ENCODE measurements around the gene WSCD2.

The WSCD2 gene

DNA sequence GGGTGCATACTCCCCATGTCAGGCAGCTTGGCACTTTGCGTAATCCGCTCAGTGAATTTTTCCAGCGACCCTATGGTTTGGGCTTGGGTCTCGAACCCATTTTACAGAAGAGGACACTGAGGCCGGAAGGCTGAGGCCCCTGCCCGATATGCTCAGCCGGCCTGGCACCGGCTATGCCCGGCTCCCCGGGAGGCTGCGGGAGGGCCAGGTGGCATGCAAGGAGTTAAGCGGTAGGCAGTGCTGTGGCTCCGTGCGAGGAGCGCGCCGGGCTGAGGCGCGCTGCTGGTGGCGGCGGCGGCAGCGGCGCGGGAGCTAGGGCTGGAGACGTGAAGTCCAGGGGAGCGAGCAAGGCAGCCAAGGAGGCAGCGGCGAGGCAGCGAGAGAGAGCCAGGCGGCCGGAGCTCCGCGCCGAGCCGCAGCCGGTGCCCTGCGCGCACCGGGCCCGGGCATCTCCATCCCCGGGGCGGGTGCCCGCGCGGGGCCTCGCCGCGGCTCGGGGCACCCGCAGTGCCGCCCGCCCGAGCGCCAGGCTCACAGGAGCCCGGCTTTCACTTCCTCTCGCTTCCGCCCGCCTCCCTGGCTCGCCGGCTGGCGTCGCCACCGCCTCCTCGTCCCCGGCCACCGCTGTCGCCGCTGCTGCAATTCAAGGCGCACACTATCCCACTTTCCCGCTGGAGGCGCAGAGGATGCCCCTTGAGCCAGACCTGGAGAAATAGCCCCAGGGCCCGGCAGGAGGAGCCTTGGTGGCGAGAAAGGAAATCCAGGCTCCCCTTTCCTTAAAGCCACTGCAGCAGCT lies at the start of gene WSCD2:
Gene WSCD2 (plus strand): TSS at position 272 of the 796 bp plus-strand sequence. CDS start 66,545 bp downstream, outside the sequence.
- no peaks in the 10 kb centered on the region for H3K4me1 ChIP-seq (ENCODE audit: insufficient read depth, low read length, poor library complexity, severe bottlenecking)
- H3K9me3 ChIP-seq (ENCODE audit: insufficient read depth, low read depth, low read length), result no peaks in the 10 kb centered on the region
- H3K9me2 ChIP-seq (replicated peaks; ENCODE audit: low read depth, low read length), result no peaks in the 10 kb centered on the region
- H3K27me3 ChIP-seq (ENCODE audit: insufficient read depth, low read length, poor library complexity, severe bottlenecking), result no peaks in the 10 kb centered on the region
- no peaks in the 10 kb centered on the region for H4K20me1 ChIP-seq (ENCODE audit: insufficient read depth, low read length, poor library complexity, severe bottlenecking)
- H3K9ac ChIP-seq (ENCODE audit: low read depth, low read length, poor library complexity, severe bottlenecking), result no peak within 1 kb of the TSS
- H3F3A ChIP-seq (ENCODE audit: low read depth), result no peaks in the 10 kb centered on the region
- TF ChIP-seq, protein P1, sequence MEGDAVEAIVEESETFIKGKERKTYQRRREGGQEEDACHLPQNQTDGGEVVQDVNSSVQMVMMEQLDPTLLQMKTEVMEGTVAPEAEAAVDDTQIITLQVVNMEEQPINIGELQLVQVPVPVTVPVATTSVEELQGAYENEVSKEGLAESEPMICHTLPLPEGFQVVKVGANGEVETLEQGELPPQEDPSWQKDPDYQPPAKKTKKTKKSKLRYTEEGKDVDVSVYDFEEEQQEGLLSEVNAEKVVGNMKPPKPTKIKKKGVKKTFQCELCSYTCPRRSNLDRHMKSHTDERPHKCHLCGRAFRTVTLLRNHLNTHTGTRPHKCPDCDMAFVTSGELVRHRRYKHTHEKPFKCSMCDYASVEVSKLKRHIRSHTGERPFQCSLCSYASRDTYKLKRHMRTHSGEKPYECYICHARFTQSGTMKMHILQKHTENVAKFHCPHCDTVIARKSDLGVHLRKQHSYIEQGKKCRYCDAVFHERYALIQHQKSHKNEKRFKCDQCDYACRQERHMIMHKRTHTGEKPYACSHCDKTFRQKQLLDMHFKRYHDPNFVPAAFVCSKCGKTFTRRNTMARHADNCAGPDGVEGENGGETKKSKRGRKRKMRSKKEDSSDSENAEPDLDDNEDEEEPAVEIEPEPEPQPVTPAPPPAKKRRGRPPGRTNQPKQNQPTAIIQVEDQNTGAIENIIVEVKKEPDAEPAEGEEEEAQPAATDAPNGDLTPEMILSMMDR (conservative IDR thresholded peaks at IDR 0.05; ENCODE audit: low read length), result no peak
- no peak for TF ChIP-seq EZH2phosphoT487 (IDR thresholded peaks at IDR 0.05; ENCODE audit: borderline replicate concordance)
- no peak within 1 kb of the TSS for H2AFZ ChIP-seq (ENCODE audit: low read length)
- H3K79me2 ChIP-seq (ENCODE audit: insufficient read depth, low read length), result no peaks in the 10 kb centered on the region
- H3K4me3 ChIP-seq (ENCODE audit: low read length, poor library complexity, severe bottlenecking), result no peak within 1 kb of the TSS
- no peak within 1 kb of the TSS for H3K4me2 ChIP-seq (ENCODE audit: low read depth, low read length, poor library complexity, severe bottlenecking)
- no peaks in the 10 kb centered on the region for H3K36me3 ChIP-seq (ENCODE audit: insufficient read depth, low read length)

DNA sequence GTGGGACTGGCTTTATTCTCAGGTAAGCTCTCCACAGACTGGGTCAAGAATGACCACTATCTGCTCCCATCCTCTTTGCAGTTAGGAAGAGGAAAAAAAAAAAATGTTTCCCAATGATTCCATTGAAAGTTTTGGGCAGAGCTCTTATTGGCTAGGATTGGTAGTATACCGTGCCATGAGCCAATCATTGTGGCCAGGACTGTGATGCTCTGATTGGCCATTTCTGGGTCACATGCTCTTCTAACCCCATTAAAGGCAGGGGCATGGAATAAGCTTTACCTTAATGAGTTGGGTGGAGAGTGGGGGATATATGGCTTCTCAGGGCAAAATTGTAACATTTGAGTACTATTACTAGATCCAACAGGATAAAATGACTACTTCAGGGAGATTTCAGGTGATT lies 49.4 kb upstream of the WSCD2 start:
- H3K9ac ChIP-seq (ENCODE audit: low read depth, low read length, poor library complexity, severe bottlenecking), result no peak overlapping the region
- H3K36me3 ChIP-seq (ENCODE audit: insufficient read depth, low read length), result no peaks in the 10 kb centered on the region
- no peak overlapping the region for H2AFZ ChIP-seq (ENCODE audit: low read length)
- no peaks in the 10 kb centered on the region for H3K27me3 ChIP-seq (ENCODE audit: insufficient read depth, low read length, poor library complexity, severe bottlenecking)
- H4K20me1 ChIP-seq (ENCODE audit: insufficient read depth, low read length, poor library complexity, severe bottlenecking), result no peaks in the 10 kb centered on the region
- H3F3A ChIP-seq (ENCODE audit: low read depth), result no peaks in the 10 kb centered on the region
- no peak overlapping the region for H3K4me2 ChIP-seq (ENCODE audit: low read depth, low read length, poor library complexity, severe bottlenecking)
- no peaks in the 10 kb centered on the region for H3K9me2 ChIP-seq (replicated peaks; ENCODE audit: low read depth, low read length)
- TF ChIP-seq EZH2phosphoT487 (IDR thresholded peaks at IDR 0.05; ENCODE audit: borderline replicate concordance), result no peak
- TF ChIP-seq, protein P1 (conservative IDR thresholded peaks at IDR 0.05; ENCODE audit: low read length), result no peak
- no peaks in the 10 kb centered on the region for H3K4me1 ChIP-seq (ENCODE audit: insufficient read depth, low read length, poor library complexity, severe bottlenecking)
- H3K9me3 ChIP-seq (ENCODE audit: insufficient read depth, low read depth, low read length), result 0 out of 2 replicates have a peak, but pooled peaks cover 2% of the 10 kb centered on the region
- H3K79me2 ChIP-seq (ENCODE audit: insufficient read depth, low read length), result no peaks in the 10 kb centered on the region
- H3K4me3 ChIP-seq (ENCODE audit: low read length, poor library complexity, severe bottlenecking), result no peak overlapping the region

DNA sequence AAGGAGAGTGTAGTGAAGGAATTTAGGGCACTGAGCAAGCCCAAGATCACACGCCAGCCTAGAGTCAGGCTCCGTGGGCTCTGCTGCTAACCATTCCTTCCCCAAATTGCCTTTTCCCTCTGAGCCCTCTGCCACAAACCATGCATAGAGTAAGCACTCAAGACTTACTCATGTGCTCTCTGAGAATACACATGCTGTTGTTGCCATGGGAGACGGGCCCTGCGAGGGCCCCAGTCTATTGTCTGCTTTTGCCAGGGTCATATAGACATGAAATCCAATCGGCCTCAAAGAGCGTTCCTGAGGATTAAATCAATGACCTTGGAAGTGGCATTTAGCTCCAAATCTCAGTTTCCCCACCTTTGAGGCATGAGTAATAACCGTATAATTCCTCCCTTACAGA lies 48.7 kb upstream of the WSCD2 start:
- no peak overlapping the region for H3K9ac ChIP-seq (ENCODE audit: low read depth, low read length, poor library complexity, severe bottlenecking)
- no peak overlapping the region for H3K4me3 ChIP-seq (ENCODE audit: low read length, poor library complexity, severe bottlenecking)
- no peaks in the 10 kb centered on the region for H3K36me3 ChIP-seq (ENCODE audit: insufficient read depth, low read length)
- H3K27me3 ChIP-seq (ENCODE audit: insufficient read depth, low read length, poor library complexity, severe bottlenecking), result no peaks in the 10 kb centered on the region
- no peak overlapping the region for H3K4me2 ChIP-seq (ENCODE audit: low read depth, low read length, poor library complexity, severe bottlenecking)
- no peaks in the 10 kb centered on the region for H3F3A ChIP-seq (ENCODE audit: low read depth)
- H3K9me2 ChIP-seq (replicated peaks; ENCODE audit: low read depth, low read length), result no peaks in the 10 kb centered on the region
- TF ChIP-seq, protein P1 (conservative IDR thresholded peaks at IDR 0.05; ENCODE audit: low read length), result no peak
- no peak for TF ChIP-seq EZH2phosphoT487 (IDR thresholded peaks at IDR 0.05; ENCODE audit: borderline replicate concordance)
- H3K9me3 ChIP-seq (ENCODE audit: insufficient read depth, low read depth, low read length), result 0 out of 2 replicates have a peak, but pooled peaks cover 2% of the 10 kb centered on the region
- H3K4me1 ChIP-seq (ENCODE audit: insufficient read depth, low read length, poor library complexity, severe bottlenecking), result no peaks in the 10 kb centered on the region
- no peaks in the 10 kb centered on the region for H3K79me2 ChIP-seq (ENCODE audit: insufficient read depth, low read length)
- no peak overlapping the region for H2AFZ ChIP-seq (ENCODE audit: low read length)
- no peaks in the 10 kb centered on the region for H4K20me1 ChIP-seq (ENCODE audit: insufficient read depth, low read length, poor library complexity, severe bottlenecking)

All from Loucy (cell line).